BE2C (cell line): Measurements from ENCODE around the gene FXYD2.

Experiments used
- DNase-seq: peaks from one replicate; pipeline ENCODE4 v3.0.0-alpha.2; 2020
- H3K27me3 ChIP-seq: fragments of 250-450 bp; sonication (Bioruptor Pico); 2 replicates; pipeline ENCODE4 v1.5.1; 2020; ENCODE audit warnings: mild to moderate bottlenecking
- H3K36me3 ChIP-seq: fragments of 250-450 bp; sonication (Bioruptor Pico); 2 replicates; pipeline ENCODE4 v1.5.1; 2020; ENCODE audit warnings: mild to moderate bottlenecking
- H3K4me1 ChIP-seq: fragments of 250-450 bp; sonication (Bioruptor Pico); 2 replicates; pipeline ENCODE4 v1.5.1; 2020
- H3K4me3 ChIP-seq: 2 replicates; pipeline ENCODE4 v1.5.1; 2011; ENCODE audit warnings: low read depth, low read length
- H3K9me3 ChIP-seq: fragments of 250-450 bp; sonication (Bioruptor Pico); 2 replicates; pipeline ENCODE4 v1.5.1; 2020
- CTCF ChIP-seq: IDR thresholded peaks from 2 replicates; pipeline ENCODE4 v1.5.1; 2012; ENCODE audit warnings: mild to moderate bottlenecking, low read depth, low read length

The FXYD2 gene

DNA sequence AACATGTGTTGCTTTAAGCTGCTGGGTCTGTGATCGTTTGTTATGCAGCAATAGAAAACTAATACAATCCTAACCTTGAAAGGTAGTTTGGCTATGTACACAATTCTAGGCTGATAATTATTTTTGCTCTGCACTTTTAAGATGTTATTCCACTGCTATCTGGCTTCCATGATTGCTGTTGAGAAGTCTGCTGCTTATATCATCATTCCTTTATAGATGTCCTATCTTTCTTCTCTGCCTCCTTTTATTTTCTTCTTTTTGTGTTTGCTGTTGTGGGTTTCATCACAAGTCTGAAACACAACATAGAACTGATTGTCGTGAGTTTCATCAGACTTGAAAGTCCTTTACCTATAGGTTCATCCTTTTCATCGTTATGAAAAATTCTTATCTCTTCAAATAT, 27.8 kb upstream of the FXYD2 start:
- peaks cover 23% of the 10 kb centered on the region for H3K36me3 ChIP-seq
- H3K4me1 ChIP-seq = 0 out of 2 replicates have a peak, but pooled peaks cover 3% of the 10 kb centered on the region
- no peak overlapping the region for H3K4me3 ChIP-seq
- no peaks in the 10 kb centered on the region for H3K27me3 ChIP-seq
- no peaks in the 10 kb centered on the region for H3K9me3 ChIP-seq
- no peak for TF ChIP-seq CTCF
- DNase-seq = no peak

DNA sequence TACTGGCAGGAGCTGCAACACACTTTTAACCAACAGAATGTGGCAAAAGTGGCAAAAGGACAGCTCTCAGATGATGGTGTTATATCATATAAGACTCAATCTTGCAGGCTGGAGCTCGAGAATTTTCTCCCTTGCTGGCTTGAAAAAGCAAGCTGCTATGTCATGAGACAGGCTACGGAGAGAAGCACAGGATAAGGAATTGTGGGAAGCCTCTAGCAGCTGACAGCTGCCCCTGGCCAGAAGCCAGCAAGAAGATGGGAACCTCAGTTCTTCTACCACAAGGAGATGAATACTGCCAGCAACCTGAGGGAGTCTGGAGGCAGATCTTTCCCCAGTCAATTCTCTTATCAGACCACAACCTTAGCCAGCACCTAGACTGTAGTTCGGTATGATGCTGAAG, 27.3 kb upstream of the FXYD2 start:
- Histone ChIP-seq H3K27me3 (no peaks in the 10 kb centered on the region), H3K9me3 (no peaks in the 10 kb centered on the region), H3K4me1 (0 out of 2 replicates have a peak, but pooled peaks cover 3% of the 10 kb centered on the region), H3K4me3 (no peak overlapping the region), H3K36me3 (peaks cover 23% of the 10 kb centered on the region)
- TF ChIP-seq CTCF = no peak
- no peak for DNase-seq

GRCh38 chr11:117851106-117851505, 26.6 kb upstream of the FXYD2 start:
- H3K27me3 ChIP-seq = no peaks in the 10 kb centered on the region
- DNase-seq = no peak
- 0 out of 2 replicates have a peak, but pooled peaks cover under 1% of the 10 kb centered on the region for H3K4me1 ChIP-seq
- no peak for TF ChIP-seq CTCF
- H3K4me3 ChIP-seq = no peak overlapping the region
- H3K9me3 ChIP-seq = no peaks in the 10 kb centered on the region
- peaks cover 23% of the 10 kb centered on the region for H3K36me3 ChIP-seq

GRCh38 chr11:117849781-117850414, 25.4 kb upstream of the FXYD2 start:
- Histone ChIP-seq H3K27me3 (no peaks in the 10 kb centered on the region), H3K9me3 (no peaks in the 10 kb centered on the region), H3K4me1 (no peaks in the 10 kb centered on the region), H3K4me3 (no peak overlapping the region), H3K36me3 (peaks cover 23% of the 10 kb centered on the region)
- no peak for TF ChIP-seq CTCF
- no peak for DNase-seq

DNA sequence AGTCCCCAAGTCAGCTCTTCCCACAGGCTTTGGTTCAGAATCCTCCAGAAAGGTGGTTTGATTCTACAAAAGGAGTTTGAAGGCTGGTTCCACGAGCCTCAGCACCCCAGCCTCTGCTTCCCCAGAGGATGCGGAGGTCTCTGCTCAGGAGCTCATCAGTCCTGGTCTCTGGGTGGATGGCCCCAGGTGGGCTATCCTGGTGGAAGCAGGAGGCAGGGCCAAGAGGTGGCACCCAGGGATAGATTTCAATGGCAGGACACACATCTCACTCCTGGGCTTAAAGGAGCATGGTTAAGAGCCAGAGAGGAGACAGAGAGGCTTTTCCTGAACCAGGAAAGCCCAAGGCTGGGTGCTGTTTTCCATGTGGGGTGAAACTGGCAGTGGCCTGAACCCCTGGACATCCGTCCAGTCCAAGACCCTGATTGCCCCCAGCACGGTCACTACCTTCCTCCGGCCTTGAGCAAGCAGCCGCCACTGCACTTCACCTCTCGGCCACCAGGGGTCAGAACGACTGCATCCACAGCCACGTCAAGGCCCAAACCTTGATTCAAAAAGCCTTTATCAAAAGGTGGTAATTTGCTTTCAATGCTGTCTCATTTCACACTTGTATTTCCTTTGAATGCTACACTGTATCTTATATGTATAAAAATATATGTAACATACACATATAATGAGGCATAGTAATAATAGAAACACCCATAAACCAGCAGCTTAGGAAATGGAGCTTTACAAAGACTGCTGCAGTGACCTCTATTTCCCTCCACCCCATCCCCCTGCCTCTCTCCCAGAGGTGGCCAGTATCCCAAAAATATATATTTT, 19.3 kb upstream of the FXYD2 start:
- H3K9me3 ChIP-seq = no peaks in the 10 kb centered on the region
- peaks cover 15% of the 10 kb centered on the region for H3K36me3 ChIP-seq
- DNase-seq = peak; percentile 83
- H3K4me3 ChIP-seq = no peak overlapping the region
- no peaks in the 10 kb centered on the region for H3K27me3 ChIP-seq
- no peaks in the 10 kb centered on the region for H3K4me1 ChIP-seq
- TF ChIP-seq CTCF = peak; percentile 99
